Measurements from ENCODE around the gene DACT1.

DACT1 gene

DNA sequence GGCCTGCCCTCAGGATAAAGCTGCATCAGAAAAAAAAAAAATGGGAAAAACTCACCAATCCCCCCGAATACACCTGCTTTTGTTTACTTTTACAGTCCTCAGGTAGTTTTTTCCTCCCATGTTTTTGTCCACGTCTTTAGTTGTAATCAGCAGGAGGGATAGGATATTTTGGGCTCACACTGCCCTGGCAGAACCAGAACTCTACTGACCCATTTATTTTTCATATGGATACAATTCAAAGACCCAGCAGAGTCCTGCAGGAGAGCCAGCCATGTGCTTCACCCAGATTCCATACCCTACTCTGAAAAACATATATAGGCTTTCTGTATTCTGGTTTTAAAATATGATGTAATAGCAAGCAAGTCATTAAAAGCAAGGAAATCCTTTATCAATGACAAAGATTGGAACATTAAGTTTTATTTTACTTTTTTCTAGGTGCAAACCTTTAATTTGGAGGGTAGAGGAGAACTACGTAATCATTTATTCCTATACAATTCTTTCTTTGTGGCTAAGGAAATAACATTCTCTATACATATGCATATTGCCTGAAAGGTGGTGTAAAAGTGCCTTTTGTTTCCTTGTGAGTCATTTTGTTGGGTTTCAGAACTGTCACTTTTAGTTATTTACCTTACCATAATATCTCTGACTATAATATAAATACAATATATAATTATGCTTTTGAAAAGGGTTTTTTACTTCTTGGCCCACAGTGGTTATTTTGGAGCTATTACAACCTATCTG, 19.1 kb downstream of the DACT1 start:
- no peak overlapping the region for H3K27ac ChIP-seq
- H3K27me3 ChIP-seq (replicated peaks) = no peaks in the 10 kb centered on the region
- in situ Hi-C loops (cut with HindIII; ENCODE audit: low pct_ligation_motif_present, low sequenced_read_pairs) = no loop called here
- DNase-seq = no peak
- no peak overlapping the region for H3K4me3 ChIP-seq (ENCODE audit: low read depth, low read length)
- TF ChIP-seq, protein P1, sequence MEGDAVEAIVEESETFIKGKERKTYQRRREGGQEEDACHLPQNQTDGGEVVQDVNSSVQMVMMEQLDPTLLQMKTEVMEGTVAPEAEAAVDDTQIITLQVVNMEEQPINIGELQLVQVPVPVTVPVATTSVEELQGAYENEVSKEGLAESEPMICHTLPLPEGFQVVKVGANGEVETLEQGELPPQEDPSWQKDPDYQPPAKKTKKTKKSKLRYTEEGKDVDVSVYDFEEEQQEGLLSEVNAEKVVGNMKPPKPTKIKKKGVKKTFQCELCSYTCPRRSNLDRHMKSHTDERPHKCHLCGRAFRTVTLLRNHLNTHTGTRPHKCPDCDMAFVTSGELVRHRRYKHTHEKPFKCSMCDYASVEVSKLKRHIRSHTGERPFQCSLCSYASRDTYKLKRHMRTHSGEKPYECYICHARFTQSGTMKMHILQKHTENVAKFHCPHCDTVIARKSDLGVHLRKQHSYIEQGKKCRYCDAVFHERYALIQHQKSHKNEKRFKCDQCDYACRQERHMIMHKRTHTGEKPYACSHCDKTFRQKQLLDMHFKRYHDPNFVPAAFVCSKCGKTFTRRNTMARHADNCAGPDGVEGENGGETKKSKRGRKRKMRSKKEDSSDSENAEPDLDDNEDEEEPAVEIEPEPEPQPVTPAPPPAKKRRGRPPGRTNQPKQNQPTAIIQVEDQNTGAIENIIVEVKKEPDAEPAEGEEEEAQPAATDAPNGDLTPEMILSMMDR (IDR thresholded peaks at IDR 0.05; ENCODE audit: low read depth, low read length, missing control alignments) = no peak
- no peaks in the 10 kb centered on the region for H3K36me3 ChIP-seq (replicated peaks)

DNA sequence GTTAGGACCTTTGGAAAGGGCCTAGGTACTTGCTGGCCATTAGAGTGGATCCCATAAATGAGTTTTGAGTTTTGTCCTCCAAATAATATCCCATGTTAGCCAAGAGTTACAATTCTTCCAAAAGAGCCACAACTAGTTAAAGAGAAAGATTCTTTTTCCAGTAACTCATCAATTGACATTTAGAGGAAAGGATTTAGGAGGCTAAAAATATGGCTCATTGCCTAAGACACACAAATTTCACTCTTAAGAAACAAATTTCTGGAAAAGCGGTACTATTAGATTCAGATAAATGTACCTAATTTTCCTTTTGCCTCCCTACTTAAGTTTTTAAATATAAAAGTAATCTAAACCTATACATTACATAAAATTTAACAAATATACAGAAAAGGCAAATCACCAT, 21.3 kb downstream of the DACT1 start:
- TF ChIP-seq, protein P1 (IDR thresholded peaks at IDR 0.05; ENCODE audit: low read depth, low read length, missing control alignments) = no peak
- in situ Hi-C loops (cut with HindIII; ENCODE audit: low pct_ligation_motif_present, low sequenced_read_pairs) = no loop called here
- DNase-seq = no peak
- Histone ChIP-seq H3K4me3 (ENCODE audit: low read depth, low read length) (no peak overlapping the region), H3K27ac (no peak overlapping the region), H3K27me3 (replicated peaks) (no peaks in the 10 kb centered on the region), H3K36me3 (replicated peaks) (no peaks in the 10 kb centered on the region)

DNA sequence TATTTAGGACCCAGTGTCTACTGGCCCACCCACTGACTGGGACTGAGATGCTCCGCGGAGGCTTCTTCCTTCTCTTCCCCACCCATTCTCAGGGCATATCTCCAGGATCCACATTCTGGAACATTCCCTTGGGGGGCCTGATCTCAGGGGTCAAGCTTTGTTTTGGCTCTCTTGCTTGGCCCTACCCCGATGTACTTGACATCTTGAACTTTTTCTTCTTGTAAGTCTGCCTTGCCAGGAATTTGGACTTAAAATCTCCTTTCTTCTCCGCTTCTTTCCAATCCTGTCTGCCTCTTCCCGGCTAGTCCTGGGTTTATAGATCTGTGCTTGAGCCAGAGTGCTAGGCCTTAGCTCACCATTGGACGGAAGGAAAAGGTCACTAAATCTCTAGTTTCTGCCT, 22.1 kb downstream of the DACT1 start:
- Histone ChIP-seq H3K27ac (no peak overlapping the region), H3K36me3 (replicated peaks) (no peaks in the 10 kb centered on the region), H3K4me3 (ENCODE audit: low read depth, low read length) (no peak overlapping the region), H3K27me3 (replicated peaks) (no peaks in the 10 kb centered on the region)
- TF ChIP-seq, protein P1 (IDR thresholded peaks at IDR 0.05; ENCODE audit: low read depth, low read length, missing control alignments) = no peak
- in situ Hi-C loops (cut with HindIII; ENCODE audit: low pct_ligation_motif_present, low sequenced_read_pairs) = no loop called here
- DNase-seq = no peak

DNA sequence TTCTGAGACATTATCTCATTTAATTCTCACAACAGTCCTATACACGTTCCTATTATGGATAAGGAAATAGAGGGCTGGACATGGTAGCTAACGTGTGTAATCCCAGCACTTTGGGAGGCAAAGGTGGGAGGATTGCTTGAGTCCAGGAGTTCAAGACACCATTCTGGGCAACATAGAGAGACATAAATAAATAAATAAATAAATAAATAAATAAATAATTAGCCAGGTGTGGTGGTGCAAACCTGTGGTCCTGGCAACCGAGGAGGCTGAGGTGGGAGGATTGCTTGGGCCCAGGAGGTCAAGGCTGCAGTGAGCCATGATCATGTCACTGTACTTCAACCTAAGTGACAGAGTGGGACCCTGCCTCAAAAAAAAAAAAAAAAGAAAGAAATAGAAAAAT, 22.6 kb downstream of the DACT1 start:
- Histone ChIP-seq H3K27ac (no peak overlapping the region), H3K36me3 (replicated peaks) (no peaks in the 10 kb centered on the region), H3K4me3 (ENCODE audit: low read depth, low read length) (no peak overlapping the region), H3K27me3 (replicated peaks) (no peaks in the 10 kb centered on the region)
- in situ Hi-C loops (cut with HindIII; ENCODE audit: low pct_ligation_motif_present, low sequenced_read_pairs) = no loop called here
- TF ChIP-seq, protein P1 (IDR thresholded peaks at IDR 0.05; ENCODE audit: low read depth, low read length, missing control alignments) = no peak
- DNase-seq = no peak

DNA sequence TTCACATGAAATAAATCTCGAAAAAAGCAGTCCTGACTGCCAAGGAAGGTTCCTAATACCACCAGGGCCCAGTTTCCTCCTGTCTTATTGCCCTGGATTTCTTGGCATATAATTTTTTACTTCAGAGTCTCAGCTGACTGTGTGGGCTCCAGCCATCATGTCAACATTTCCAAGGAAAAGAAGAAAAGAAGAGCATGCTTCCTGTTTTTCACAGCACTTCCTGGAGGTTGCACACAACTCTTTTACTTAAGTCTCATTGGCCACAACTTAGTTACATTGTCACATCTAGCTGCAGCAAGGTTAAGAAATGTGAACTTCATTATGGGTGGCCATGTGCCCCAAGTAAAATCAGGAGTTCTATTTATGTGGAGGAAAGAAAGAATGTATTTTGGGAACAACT, 24.3 kb downstream of the DACT1 start:
- H3K4me3 ChIP-seq (ENCODE audit: low read depth, low read length) = no peak overlapping the region
- no peaks in the 10 kb centered on the region for H3K36me3 ChIP-seq (replicated peaks)
- no peaks in the 10 kb centered on the region for H3K27me3 ChIP-seq (replicated peaks)
- DNase-seq = no peak
- TF ChIP-seq, protein P1 (IDR thresholded peaks at IDR 0.05; ENCODE audit: low read depth, low read length, missing control alignments) = no peak
- H3K27ac ChIP-seq = no peak overlapping the region
- in situ Hi-C loops (cut with HindIII; ENCODE audit: low pct_ligation_motif_present, low sequenced_read_pairs) = no loop called here

DNA sequence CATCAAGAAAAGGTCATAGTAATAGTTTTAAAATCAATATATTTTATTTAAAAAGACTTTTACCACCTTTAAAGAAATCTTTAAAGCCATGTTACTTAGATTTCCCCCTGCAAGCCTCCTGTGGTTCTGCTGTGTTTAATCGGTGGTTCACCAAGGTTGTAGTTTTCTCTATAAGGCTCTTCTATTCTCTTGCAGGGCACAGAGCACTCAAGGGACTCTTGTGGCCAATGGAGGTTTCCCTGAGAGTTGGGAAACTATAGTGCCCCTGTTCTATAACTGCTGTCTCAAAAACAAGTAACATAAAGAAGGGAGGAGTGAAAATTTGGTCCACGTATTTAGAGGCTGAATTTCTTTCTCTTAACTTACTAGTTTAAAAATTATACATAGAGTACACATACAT, 25.0 kb downstream of the DACT1 start:
- H3K4me3 ChIP-seq (ENCODE audit: low read depth, low read length) = no peak overlapping the region
- no peak for DNase-seq
- H3K36me3 ChIP-seq (replicated peaks) = no peaks in the 10 kb centered on the region
- in situ Hi-C loops (cut with HindIII; ENCODE audit: low pct_ligation_motif_present, low sequenced_read_pairs) = no loop called here
- H3K27ac ChIP-seq = no peak overlapping the region
- TF ChIP-seq, protein P1 (IDR thresholded peaks at IDR 0.05; ENCODE audit: low read depth, low read length, missing control alignments) = no peak
- H3K27me3 ChIP-seq (replicated peaks) = no peaks in the 10 kb centered on the region
